NCI-H748 (cell line): ENCODE results near the gene PMM2.
"Not testable (repeated sequence)": the region's sequence is repeated elsewhere in the genome, so short reads cannot be mapped to it uniquely, and the experiment has no call there.

Source experiments
- DNase-seq: peaks from one replicate; lab custom pipeline; 2025; ENCODE audit not compliant: unreplicated experiment; lab: John Stamatoyannopoulos, UW

Gene PMM2

DNA sequence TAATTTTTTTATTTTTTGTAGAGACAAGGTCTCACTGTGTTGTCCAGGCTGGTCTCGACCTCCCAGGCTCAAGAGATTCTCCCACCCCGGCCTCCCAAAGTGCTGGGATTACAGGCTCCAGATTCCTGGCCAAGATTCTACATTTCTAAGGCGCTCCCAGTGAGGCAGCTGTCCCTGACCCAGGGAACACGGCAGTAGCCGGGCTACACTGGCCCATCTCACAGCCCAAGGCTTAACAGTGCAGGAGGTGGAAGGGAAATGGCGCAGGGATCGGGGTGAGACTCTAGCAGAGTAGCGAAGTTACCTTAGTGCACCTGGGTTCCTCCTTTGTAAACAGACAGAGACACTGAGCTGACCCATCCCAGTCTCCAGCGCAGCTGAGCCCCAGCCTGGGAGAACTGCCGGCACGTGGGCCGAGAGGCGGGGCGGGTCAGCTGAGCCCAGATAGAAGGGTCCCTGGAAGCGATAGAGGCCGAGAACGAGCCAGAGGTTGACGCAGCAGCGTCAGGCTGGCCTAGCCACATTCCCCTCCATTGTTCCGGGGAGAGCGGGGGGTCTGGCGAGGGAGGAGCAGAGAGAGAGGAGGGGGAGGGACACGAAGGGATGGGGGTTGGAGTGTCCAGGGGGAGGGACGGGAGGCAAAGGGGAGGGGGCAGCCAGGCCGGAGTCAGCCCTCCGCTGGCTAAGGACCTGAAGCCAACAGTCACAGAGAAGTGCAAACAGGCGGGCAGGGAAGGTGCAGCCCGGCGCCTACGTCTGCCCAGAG, 68.7 kb downstream of the PMM2 start:
- peak; percentile 59 for DNase-seq

DNA sequence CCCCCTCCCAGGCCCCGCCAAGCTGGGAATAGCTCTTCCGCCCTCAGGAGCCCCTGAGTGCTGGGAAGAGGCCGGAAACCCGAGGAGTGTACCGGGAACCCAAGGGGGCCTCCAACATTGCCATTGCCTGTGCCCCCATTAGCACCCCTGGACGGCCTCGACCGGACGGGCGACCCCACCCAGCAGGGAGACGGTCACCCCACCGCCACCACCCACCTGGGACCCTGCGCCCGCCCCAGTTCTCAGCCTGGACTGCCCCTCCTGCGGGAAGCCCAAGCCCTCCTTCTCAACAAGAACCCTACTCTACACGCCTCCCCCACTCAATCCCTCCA, 69.2 kb downstream of the PMM2 start:
- no peak for DNase-seq

DNA sequence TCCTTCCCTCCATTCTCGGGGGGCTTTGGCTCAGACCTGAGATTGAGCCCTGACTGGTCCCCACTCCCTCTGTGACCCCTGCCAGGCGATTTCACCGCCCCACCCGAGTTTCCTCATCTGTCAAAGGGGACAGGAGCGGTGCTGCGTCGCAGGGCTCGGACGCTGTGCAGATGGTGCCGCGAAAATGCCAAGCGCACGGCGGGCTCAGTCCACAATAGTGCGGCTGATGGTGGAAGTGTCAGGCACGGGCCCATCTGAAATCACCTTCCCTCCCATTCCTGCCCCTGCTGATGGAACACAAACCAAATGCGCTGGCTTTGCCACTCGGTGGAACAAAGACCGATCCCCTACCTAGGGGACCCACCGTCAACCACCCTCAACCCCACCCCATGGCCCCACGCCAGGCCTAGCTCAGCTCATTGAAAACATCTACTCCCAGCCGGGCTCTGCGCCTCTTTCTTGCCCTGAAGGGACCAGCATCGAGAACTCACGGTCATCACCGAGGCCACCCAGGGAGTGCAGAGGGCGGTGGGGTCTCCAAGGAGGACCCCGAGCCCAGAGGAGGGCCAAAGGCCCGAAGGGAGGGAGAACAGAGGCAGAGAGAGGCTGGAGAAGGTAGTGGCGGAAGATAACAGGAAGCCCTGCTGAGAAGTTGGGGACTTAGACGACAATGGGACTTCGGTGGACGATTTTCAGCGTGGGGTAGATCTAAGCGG, 69.7 kb downstream of the PMM2 start:
- DNase-seq = peak; percentile 43

DNA sequence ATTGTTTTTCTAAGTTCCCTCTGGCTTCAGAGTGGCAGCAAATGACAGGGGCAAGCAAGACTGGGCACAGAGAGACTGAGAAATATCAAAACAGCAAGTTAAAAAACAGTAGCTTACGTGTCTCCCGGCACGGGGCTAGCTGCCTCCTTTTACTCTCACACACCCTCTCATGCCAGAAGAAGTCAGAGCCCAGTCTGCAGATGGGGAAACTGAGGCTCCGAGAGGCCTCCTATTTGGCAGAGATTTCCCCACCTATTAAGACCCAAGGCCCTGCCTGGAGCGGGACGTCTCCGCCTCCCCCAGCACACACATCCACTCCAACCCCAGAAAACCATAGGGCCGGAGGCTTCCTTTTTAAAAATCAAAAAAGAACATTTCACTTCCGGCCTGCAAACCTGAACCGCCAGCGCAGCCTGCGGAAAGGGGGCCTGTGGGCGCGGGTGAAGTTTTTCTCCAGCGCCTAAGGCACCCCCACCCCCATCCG, 70.3 kb downstream of the PMM2 start:
- no peak for DNase-seq

DNA sequence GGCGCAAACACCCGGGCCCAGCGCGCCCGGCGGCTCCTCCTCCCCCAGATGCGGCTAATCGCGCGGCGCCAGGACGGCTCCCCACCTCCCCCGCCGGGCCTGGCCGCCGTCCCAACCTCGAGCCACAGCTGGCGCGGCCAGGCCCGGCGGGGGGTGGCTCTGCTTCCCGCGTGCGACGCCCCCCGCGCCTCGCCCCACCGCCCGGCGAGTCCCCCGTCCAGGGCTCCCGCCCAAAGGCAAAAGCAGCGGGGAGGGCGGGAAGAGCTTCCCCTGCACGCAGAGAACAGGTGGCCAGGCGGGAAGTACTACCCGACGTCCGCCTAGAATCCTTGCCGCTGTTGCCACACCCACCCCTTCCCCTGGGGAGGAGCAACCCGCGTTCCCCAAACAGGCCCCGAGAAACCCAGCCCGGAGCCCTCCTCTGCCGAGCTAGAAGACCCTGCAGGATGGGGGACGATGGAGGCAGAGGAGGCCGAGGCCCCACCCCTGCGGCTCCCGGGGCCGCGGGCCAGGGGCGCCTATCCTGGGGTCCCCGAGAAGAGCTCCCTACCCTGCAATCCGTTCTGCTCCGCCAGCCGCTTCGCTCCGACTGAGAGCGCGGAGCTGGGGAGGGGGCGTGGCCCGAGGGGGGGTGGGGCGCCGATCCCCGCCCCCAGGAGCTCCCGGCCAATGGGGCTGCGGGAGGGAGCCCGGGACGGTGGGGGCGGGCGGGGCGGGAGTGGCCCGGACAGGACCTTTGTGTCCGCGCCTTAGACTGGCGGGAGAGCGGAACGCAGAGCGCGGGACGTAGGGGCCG, 71.0 kb downstream of the PMM2 start, which contains the start of gene CARHSP1:
Gene CARHSP1 (minus strand): TSS at position 591 of the 796 bp plus-strand sequence. CDS start 9,678 bp downstream, outside the sequence.
- peak; percentile 90 for DNase-seq

DNA sequence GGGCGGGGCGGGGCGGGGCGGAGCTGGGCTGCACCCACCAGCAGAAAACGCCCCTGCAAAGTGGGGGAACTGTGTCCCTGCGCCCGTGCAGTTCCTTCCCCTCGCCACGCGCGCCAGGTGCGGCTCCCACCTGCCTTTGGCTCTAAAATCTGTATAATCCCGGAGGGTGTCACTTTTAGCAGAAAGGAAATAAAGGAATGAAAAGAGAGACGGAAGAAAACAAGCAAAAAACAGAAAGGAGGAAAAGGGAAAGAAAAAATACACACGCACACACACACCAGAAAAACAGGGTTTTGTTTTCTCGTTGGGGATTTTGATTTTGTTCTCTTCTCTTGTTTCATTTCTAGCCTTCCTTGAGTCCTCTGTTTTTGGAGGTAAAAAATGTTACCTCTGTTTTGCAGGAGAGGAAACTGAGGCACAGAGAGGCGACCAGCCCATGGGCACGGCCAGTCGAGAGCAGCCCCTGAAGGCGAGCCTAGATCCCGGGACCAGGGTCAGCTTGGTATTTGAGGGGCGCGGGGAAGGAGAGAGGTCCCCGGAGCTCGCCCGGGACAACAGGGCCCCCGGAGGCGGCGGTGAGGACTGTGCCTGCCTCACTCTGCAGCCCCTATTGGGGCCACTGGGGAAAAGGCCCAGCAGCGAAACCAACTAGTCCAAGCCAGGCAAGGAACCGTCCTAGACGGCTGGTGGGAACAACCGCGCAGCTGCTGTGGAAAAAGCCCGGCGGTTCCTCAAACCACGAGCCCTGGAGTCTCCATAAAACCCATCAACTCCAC, 71.8 kb downstream of the PMM2 start:
- DNase-seq = peak; percentile 4

DNA sequence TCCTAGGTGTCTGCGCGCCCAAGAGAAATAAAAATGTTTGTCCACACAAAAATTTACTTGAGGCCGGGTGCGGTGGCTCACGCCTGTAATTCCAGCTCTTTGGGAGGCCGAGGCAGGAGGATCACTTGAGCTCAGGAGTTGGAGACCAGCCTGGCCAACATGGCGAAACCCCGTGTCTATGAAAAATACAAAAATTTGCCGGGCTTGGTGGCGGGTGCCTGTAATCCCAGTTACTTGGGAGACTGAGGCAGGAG, 72.3 kb downstream of the PMM2 start:
- not testable (repeated sequence) for DNase-seq

DNA sequence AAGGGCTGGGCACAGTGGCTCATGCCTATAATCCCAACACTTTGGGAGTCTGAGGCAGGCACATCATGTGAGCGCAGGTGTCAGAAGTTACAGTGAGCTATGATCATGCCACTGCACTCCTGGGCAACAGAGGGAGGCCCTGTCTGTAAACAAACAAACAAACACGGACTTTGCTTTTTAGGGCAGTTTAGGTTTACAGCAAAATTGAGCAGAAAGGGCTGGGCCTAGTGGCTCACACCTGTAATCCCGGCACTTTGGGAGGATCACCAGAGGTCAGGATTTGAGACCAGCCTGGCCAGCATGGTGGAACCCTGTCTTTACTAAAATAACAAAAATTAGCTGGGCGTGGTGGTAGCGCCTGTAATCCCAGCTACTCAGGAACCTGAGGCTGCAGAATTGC, 74.4 kb downstream of the PMM2 start:
- DNase-seq = no peak

DNA sequence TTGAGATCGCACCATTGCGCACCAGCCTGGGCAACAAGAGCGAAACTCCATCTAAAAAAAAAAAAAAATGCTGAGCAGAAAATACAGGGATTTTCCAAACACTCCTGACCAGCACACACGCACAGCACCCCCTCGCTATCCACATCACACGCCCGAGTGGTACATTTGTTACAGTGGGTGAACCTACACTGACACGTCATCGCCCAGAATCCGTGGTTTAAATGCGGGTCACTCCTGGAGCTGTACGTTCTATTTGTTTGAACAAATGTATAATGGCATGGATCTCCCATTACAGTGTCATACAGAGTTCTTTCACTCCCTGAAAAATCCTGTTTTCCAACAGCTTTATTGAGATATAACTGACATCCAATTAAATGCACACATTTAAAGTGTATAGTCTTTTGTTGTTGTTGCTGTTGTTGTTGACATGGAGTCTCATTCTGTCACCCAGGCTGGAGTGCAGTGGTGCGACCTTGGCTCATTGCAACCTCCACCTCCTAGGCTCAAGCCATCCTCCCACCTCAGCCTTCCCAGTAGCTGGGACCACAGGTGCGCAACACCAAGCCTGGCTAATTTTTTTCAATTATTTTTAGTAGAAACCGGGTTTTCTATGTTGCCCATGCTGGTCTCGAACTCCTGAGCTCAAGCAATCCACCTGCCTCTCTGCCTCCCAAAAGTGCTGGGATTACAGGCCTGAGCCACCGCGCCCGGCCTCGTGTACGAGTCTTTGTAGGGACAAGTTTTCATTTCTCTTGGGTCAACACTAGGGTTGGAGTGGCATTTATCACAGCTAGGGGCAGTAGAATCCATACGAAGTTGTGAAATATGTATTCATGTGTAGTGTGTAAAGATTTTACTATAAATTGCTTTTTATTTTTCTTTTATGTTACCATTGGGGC, 75.6 kb downstream of the PMM2 start:
- DNase-seq = no peak

DNA sequence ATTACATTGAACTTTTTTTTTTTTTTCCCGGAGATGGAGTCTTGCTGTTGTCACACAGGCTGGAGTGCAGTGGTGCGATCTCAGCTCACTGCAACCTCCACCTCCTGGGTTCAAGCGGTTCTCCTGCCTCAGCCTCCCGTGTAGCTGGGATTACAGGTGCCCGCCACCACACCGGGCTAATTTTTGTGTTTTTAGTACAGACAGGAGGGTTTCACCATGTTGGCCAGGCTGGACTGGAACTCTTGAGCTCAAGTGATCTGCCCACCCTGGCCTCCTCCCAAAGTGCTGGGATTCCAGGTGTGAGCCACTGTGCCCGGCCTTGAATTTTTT, 76.2 kb downstream of the PMM2 start:
- DNase-seq = not testable (repeated sequence)

DNA sequence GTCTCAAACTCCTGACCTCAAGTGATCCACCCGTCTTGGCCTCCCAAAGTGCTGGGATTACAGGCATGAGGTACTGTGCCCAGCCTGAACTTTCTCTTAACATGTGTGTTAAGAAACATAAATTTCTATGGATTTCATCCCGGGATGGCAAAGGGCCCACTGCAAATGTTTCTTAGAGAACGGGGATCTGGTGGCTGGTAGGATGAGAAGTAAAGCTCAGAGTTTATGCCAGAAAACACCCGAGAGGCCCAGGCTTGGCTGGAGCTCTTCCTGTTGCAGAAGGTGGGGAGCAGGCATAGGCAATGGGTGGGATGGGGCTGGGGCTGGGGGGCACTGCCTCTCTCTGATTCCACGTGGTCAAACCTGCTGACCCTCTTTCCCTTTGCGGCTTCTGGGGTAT, 76.7 kb downstream of the PMM2 start:
- no peak for DNase-seq

DNA sequence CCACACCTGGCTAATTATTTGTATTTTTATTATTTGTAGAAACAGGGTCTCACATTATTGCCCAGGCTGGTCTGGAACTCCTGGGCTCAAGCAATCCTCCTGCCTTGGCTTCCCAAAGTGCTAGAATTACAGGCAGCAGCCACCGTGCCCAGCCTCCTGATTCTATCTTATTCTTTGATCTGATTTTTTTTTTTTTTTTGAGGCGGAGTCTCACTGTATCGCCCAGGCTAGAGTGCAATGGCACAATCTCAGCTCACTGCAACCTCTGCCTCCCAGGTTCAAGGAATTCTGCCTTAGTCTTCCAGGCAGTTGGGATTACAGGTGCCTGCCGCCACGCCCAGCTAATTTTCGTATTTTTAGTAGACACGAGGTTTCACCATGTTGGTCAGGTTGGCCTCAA, 77.7 kb downstream of the PMM2 start:
- DNase-seq = not testable (repeated sequence)

DNA sequence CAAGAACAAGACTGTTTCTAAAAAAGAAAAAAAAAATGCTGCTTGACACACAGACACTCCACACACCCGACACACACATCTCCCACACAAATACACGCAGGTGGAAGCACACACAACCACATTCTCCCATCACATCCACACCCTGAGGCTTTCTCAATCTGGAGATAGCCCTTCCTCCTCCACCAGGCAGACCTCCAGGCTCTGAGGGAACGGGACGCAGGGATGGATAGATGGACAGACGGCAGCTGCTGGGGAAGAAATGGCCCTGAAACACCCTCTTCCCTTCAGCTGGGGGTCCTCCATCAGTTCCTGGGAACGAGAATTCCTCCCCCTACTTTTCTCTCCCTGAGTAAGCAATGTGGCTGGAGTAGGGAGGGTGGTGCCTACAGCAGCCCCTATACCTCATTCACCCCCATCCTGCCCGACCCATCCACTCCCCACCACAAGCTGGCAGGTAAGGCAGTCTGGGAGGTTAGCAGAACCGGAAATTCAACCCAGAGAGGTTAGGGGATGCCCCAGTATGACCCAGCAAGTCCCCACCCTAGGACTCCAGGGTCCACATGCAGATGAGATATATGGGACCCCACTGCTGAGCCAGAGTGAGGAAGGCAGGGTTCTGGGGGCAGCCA, 80.4 kb downstream of the PMM2 start:
- no peak for DNase-seq

DNA sequence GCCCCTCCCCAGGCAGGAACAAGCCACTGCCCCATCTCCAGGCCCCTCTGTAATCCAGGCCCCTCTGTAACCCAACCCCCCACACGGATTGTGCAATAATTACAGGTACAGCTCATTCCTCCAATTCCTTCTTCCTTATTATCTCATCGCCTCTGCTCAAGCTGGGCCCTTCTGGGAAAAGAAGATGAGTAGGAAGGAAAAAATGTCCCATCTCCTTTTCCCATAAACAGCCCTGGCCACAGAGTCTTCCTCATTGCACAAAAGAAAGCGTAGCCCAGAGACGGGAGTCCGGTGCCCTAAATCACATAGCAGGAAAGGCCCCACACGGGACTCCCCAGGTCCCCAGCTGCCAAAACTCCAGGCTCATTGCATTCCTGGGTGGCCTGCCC, 80.9 kb downstream of the PMM2 start:
- no peak for DNase-seq

DNA sequence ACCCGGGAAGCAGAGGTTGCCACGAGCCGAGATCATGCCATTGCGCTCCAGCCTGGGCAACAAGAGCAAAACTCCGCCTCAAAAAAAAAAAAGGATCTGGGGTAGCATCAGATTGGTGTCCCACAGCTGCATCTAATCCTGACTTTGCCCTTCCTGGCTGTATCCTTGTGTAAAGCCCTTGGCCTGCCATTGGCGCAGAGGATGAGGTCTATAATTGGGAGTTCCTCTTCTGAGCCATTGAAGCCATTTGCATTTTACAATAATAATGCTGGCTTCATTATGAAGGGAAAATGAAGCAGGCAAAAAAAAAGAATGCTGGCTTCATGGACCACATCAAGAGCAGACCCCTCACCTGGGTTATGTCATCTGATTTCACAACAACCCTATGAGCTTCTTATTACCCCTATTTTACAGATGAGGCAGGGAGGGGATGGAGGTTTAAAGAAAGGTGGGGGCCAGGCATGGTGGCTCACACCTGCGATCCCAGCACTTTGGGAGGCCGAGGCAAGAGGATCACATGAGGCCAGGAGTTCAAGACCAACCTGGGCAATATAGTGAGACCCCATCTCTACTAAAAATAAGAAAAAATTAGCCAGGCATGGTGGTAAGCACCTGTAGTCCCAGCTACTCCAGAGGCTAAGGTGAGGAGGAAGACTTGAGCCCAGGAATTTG, 83.3 kb downstream of the PMM2 start:
- no peak for DNase-seq

DNA sequence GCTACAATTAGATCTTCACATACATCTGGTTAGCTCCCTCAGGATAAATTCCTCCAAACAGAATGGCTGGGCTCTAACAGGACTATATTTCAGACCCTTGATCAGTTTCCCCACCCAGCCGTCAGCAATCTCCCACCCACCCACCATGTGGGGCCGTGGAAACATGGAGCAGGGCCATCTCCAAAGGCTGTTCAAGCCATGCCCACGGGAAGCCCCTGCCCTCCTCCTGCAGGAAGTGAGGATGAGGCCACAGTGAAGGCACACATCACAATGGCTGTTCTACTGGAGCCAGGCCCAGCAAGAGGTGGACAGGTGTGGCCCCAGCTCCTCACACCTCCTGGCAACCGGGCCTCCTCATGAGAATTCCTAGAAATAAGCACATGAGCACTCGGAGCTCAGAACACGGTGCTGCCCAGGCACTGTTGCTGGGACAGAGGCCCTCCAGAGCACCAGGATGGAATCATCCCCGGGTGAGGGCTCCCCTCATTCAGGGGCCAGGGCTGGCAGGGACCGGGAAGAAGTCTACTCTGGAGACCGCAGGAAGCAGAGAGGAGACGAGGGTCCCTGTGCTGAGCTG, 84.5 kb downstream of the PMM2 start, which contains the start of gene LITAFD:
Gene LITAFD (plus strand): TSS at position 311 of the 577 bp plus-strand sequence. CDS start 2,005 bp downstream, outside the sequence.
- no peak for DNase-seq

DNA sequence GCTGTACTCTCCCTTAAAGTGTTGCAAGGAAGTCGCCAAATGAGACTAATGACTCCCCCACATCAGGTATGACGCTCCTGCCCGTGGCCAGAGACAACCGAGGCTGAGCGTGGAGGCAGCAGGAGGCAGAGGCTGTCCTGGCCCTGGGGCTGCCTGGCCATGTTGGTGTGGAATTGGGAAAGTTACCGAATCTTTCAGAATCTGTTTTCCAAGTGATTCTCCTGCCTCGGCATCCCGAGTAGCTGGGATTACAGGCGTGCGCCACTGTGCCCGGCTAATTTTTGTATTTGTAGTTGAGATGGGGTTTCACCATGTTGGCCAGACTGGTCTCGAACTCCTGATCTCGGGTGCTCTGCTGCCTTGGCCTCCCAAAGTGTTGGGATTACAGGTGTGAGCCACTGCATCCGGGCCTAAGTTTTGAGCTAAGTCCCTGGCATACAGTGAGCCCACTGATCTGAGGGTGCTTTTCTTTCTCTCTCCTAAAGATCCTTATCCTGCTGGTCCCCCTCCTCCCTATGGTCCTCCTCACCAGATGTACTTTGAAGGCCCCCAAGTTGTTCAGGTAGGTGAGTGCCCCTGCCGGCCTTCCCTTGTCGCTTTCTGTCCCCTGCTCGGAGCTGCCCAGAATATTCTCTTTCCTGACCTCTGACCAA, 85.2 kb downstream of the PMM2 start:
- no peak for DNase-seq
